HG03460 (cell line): Measurements from ENCODE around the gene IRF3.
"Not testable (repeated sequence)": the region's sequence is repeated elsewhere in the genome, so short reads cannot be mapped to it uniquely, and the experiment has no call there.

ENCODE experiments used
- ATAC-seq: cut with Tn5 transposase; IDR thresholded peaks from one replicate; pipeline ENCODE4 v1.9.1; 2021; ENCODE audit not compliant: unreplicated experiment

The IRF3 gene

DNA sequence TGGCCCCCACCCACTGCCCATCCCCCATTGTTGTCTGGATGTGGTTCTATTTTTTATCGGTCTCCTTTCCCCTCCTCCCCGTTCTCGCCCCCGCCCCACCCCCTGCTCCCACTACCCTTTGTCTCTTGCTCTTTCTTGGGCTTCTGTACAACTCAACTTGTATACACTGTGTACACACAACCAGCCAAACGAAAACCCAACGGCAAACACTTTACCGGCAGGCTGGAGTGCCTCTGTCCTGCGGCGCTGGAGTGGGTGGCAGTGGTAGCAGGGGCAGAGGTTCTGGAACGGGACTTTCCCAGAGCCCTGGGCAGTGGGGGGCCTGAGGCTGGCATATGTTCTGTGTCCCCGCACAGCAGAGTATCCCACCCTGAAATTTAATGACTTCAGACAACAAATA, 39.4 kb downstream of the IRF3 start:
- no peak for ATAC-seq

DNA sequence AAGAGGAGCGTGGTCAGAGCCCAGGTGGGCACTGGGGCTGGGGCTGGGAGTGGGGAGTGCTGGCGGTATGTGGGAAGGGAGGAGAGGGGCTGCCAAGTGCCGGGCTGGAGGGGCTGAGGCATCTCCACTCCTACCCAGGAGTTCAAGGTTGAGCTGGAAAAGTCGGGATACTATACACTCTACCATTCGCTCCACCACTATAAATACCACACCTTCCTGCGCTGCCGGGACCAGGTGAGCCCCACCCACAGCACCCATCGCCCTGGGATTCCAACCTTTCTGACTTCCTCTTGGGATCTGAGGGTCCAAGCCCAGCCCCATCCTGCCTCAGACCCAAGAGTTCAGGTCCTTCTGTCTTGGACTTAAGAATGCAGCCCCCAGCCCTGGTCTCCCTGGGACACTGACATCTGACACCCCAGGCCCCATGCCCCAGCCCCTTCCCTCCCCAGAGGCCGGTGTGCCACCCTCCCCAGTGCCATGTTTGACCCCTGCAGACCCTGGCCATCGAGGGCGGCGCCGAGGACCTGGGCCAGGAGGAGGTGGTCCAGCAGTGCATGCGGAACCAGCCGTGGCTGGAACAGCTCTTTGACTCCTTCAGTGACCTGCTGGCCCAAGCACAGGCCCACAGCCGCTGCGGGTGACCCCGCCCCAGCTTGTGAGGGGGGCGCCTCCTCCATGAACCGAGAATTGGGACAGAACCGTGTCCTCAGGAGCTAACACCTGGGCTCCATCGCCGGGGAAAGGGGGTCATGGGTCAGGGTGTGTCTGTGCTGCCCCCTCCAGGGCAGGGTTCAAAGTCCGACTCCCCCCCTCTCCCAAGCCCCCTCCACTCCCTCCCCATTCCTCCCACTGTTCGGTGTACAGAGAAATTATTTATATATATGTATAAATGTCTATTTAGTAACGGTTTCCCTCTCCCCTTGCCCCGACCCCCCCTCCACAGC, 40.4 kb downstream of the IRF3 start:
- no peak for ATAC-seq

DNA sequence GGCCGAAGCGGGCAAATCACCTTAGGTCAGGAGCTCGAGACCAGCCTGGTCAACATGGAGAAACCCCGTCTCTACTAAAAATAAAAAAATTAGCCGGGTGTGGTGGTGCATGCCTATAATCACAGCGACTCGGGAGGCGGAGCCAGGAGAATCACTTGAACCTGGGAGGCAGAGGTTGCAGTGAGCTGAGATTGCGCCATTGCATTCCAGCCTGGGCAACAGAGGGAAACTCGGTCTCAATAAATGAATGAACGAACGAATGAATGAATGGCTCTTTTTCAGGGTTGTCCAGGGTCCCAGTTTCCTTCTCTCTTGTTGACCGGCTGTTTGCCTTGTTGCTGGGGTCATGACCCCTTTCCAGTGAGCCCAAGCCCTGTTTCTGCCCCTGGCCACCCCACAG, 47.8 kb downstream of the IRF3 start:
- not testable (repeated sequence) for ATAC-seq

DNA sequence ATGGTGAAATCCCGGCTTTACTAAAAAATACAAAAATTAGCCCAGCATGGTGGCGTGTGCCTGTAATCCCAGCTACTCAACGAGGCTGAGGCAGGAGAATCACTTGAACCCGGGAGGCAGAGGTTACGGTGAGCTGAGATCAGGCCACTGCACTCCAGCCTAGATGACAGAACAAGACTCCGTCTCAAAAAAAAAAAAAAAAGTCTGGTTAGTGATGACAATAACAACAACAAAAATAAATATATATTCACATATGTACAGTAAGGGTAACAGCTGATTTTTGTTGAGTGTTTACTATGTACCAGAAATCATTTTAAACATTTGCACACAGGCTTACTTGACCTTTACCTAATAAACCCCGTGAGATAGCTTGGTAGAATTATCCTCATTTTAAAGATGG, 48.7 kb downstream of the IRF3 start:
- ATAC-seq, result no peak

DNA sequence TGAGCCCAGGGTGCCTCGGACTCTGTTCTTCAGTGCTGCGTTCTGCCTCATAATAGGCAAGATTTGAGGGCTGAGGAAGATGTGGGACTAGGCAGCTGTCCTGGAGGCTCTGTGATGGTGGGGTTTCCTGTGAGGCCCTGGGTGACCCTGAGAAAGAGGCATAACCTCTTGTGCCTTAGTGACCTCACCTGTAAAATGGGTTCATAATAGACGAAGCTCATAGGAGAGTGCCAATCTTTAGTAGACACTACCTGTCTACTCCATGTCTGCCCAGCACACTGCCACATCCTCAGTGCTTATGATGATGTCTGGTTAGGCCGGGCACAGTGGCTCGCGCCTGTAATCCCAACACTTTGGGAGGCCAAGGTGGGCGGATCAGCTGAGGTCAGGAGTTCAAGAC, 49.1 kb downstream of the IRF3 start:
- no peak for ATAC-seq

DNA sequence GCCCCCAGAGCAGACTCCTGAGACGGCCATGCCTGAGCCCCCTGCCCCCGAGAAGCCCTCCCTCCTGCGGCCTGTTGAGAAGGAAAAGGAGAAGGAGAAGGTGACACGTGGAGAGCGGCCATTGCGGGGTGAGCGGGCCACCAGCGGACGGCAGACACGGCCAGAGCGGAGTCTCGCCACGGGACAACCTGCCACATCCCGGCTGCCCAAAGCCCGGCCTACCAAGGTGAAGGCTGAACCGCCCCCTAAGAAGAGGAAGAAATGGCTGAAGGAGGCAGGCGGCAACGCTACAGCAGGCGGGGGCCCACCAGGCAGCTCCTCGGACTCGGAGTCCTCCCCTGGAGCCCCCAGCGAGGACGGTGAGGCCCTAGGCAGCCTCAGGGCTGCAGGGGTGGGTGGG, 49.8 kb downstream of the IRF3 start:
- ATAC-seq, result no peak

DNA sequence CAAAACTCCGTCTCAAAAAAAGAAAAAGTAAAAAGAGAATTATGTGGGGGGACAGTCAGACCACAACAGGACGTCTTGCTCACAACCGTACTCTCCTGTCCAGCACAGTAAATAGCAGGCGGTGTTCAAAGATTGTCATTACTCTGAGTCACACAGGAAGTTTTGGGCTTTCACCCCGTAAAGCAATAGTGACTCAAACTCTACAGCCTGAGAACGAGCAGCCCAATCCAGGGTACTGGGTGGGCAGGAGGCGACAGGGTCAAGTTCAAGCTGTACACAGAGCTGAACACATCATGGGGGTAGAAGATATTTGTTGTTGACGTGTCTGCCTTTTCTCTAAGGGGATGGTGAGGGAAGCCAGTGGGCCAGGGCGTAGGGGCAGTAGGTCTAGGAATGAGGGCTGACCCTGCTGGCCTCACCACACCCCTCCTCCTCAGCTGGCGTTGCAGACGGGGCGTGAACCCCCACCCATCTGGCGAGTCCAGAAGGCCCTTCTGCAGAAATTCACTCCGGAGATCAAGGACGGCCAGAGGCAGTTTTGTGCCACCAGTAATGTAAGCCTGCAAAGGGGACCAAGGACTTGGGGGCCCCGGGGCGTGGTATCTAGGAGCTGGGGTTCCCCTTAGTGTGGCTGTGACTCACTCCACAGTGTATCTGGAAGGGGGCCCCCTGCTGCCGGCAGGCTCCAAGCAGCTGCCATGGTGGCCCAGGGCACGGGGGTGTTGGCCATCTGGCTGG, 51.4 kb downstream of the IRF3 start:
- no peak for ATAC-seq

DNA sequence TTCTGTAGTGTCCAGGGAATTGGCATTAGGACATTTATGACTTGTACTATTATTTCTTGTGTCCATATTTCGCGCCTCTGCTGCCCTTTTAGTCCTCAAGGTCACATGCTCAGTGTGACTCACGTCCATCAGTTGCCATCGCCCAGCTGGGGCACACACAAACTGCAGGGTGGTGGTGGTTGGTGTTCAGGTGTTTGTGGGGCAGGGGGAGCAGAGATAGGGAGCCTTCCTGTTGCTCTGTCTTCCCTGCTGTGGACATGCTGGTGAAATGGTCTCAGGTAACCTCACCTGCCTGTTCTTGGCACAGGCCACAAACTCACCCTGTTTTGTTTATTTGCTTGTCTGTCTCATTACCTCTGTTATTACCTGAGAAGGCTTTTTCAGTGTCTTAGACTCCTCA, 52.3 kb downstream of the IRF3 start:
- ATAC-seq, result no peak
